K562 (cell line): ENCODE results near the gene RBM20. TPM values are rescaled to one million over a fixed set of nuclear protein-coding genes. Genes with fewer than 3 reads are reported as not detected.

Experiments used
- ATAC-seq: fragments of 200-7000 bp; cut with Tn5 transposase; 3 replicates; pipeline ENCODE4 v1.9.1; 2020; ENCODE audit warnings: moderate library complexity
- BruUV-seq: library from RNA; stranded (reverse); fragments of 400-500 nt; replicated peaks from 2 replicates; lab custom pipeline; 2021; lab: Mats Ljungman, UMichigan
- CTCF ChIA-PET: fragments of 300-600 bp; formaldehyde crosslinking; extraction: SDS; loops from one replicate; lab custom pipeline; 2021; ENCODE audit warnings: low intra/inter-chr PET ratio; lab: Yijun Ruan, JAX
- POLR2A ChIA-PET: fragments of 300-600, 350-650 bp; sonication (Branson Sonifier 250); formaldehyde crosslinking; extraction: SDS; loops from one replicate; lab custom pipeline; 2021; ENCODE audit warnings: antibody characterized with exemption, inconsistent platforms; lab: Yijun Ruan, JAX
- DNase-seq, 4 experiments: peaks; one replicate each; pipeline versions ENCODE4 v3.0.0 to v3.0.0-alpha.2; 2011 to 2018; ENCODE audit warnings: low spot score in 3 of 4, mixed read lengths in 3 of 4; ENCODE audit errors: extremely low read depth in 1 of 4
- FAIRE-seq: peaks from 2 replicates; lab custom pipeline; 2011; peaks lifted over from hg19 to GRCh38; lab: Jason Lieb, UNC
- H2AFZ ChIP-seq: 2 replicates; pipeline ENCODE4 v1.6.0; 2011; ENCODE audit warnings: low read depth, low read length, control low read depth, inconsistent platforms
- H3K27ac ChIP-seq: fragments of 200-600 bp; 3 replicates; pipeline ENCODE4 v1.8.0; 2011; ENCODE audit warnings: low read depth, mild to moderate bottlenecking, control low read depth, inconsistent platforms, low read length, moderate library complexity, mixed read lengths; ENCODE audit errors: extremely low read depth
- H3K27me3 ChIP-seq, 2 experiments: fragments of 300-600 bp in 1 of 2; 2 replicates in 1 of 2; 3 replicates in 1 of 2; pipeline versions ENCODE4 v1.6.0 to v1.8.0; 2011; ENCODE audit warnings: inconsistent platforms in 2 of 2, low read length in 2 of 2, mild to moderate bottlenecking in 1 of 2, mixed read lengths in 1 of 2, moderate library complexity in 1 of 2; ENCODE audit not compliant: control insufficient read depth in 2 of 2, insufficient read depth in 2 of 2
- H3K36me3 ChIP-seq: fragments of 300-600 bp; 3 replicates; pipeline ENCODE4 v1.8.0; 2011; ENCODE audit warnings: mild to moderate bottlenecking, low read length, inconsistent platforms; ENCODE audit not compliant: control insufficient read depth, insufficient read depth
- H3K4me1 ChIP-seq, 2 experiments: fragments of 200-600 bp in 1 of 2; replicated peaks in 1 of 2; 2 replicates in 1 of 2; 3 replicates in 1 of 2; pipeline versions ENCODE4 v1.5.1 to v1.8.0; 2011; ENCODE audit warnings: inconsistent platforms in 2 of 2, low read length in 2 of 2, mild to moderate bottlenecking in 1 of 2, mixed read lengths in 1 of 2, moderate library complexity in 1 of 2; ENCODE audit not compliant: control insufficient read depth in 2 of 2, insufficient read depth in 2 of 2
- H3K4me2 ChIP-seq: 2 replicates; pipeline ENCODE4 v1.6.1; 2011; ENCODE audit warnings: low read length, control low read depth, inconsistent platforms, mixed read lengths; ENCODE audit not compliant: insufficient read depth
- H3K4me3 ChIP-seq: fragments of 200-600 bp; sonication (generic), shearing (Covaris generic); 2 replicates; pipeline ENCODE4 v1.5.1; 2016; ENCODE audit warnings: control low read depth, inconsistent platforms
- H3K79me2 ChIP-seq: fragments of 200-600 bp; 3 replicates; pipeline ENCODE4 v1.8.0; 2011; ENCODE audit warnings: low read length, inconsistent platforms; ENCODE audit not compliant: control insufficient read depth, insufficient read depth
- H3K9ac ChIP-seq, 2 experiments: 2 replicates each; pipeline versions ENCODE4 v1.6.0 to v1.6.1; 2011; ENCODE audit warnings: low read depth in 2 of 2, low read length in 2 of 2, control low read depth in 1 of 2, inconsistent platforms in 1 of 2, mild to moderate bottlenecking in 1 of 2, mixed read lengths in 1 of 2; ENCODE audit not compliant: insufficient read depth in 1 of 2
- H3K9me1 ChIP-seq: one replicate; pipeline ENCODE4 v1.6.0; 2011; ENCODE audit warnings: inconsistent platforms, mild to moderate bottlenecking, low read length, moderate library complexity; ENCODE audit not compliant: control insufficient read depth, insufficient read depth
- H3K9me3 ChIP-seq: replicated peaks from 2 replicates; pipeline ENCODE4 v1.5.1; 2011; ENCODE audit warnings: low read depth, low read length, inconsistent platforms; ENCODE audit not compliant: control insufficient read depth, insufficient read depth
- H4K20me1 ChIP-seq: replicated peaks from 2 replicates; pipeline ENCODE4 v1.6.1; 2011; ENCODE audit warnings: low read length, inconsistent platforms, mixed read lengths; ENCODE audit not compliant: control insufficient read depth, insufficient read depth
- ADNP ChIP-seq: fragments of 200-800 bp; sonication (Bioruptor generic); IDR thresholded peaks from 2 replicates; pipeline ENCODE4 v1.6.1; 2016; ENCODE audit warnings: missing genetic modification characterization, missing compliant biosample characterization
- FOXJ2 ChIP-seq: fragments of 200-800 bp; sonication (Bioruptor generic); IDR thresholded peaks from 2 replicates; pipeline ENCODE4 v1.6.1; 2016; ENCODE audit warnings: missing genetic modification characterization, missing compliant biosample characterization
- RBM22 ChIP-seq: fragments of 200-400 bp; formaldehyde crosslinking; IDR thresholded peaks from 2 replicates; pipeline ENCODE4 v1.6.1; 2018; ENCODE audit warnings: low read length, low read depth; ENCODE audit not compliant: poor library complexity, severe bottlenecking
- RBM25 ChIP-seq: fragments of 200-400 bp; formaldehyde crosslinking; IDR thresholded peaks from 2 replicates; pipeline ENCODE4 v1.6.1; 2018; ENCODE audit warnings: low read length, low read depth, moderate library complexity; ENCODE audit not compliant: severe bottlenecking
- ZNF146 ChIP-seq: IDR thresholded peaks from one replicate; pipeline ENCODE4 v1.6.1; 2018; ENCODE audit warnings: missing compliant biosample characterization; ENCODE audit not compliant: unreplicated experiment
- WGBS: fragments of 100-300 bp; shearing (Covaris generic); methylation state at CpG from one replicate; pipeline ENCODE4 v1.1.6; 2016; ENCODE audit warnings: low coverage, mixed read lengths; ENCODE audit not compliant: insufficient coverage; ENCODE audit errors: missing lambda C conversion rate; 5-methylcytosine and 5-hydroxymethylcytosine counted together
- in situ Hi-C: fragments of 300-500 bp; cut with MboI; formaldehyde crosslinking; loops from 4 replicates; pipeline ENCODE4 v1.15.0; 2018; ENCODE audit warnings: inconsistent platforms, mixed read lengths
- intact Hi-C: fragments of 100-400 bp; cut with micrococcal nuclease; formaldehyde crosslinking; loops from 2 replicates; pipeline ENCODE4 v1.14.2; 2022
- polyA plus RNA-seq, 8 experiments: library from polyadenylated mRNA; depleted of rRNA in 4 of 8; stranded (reverse) in 5 of 8; unstranded in 3 of 8; fragments of >200 nt; fragmentation: Nextera tagmentation in 2 of 8; fragmentation: Illumina TruSeq in 1 of 8; extraction: Ambion mirVana in 2 of 8; extraction: Trizol in 1 of 8; gene quantifications; 2 replicates each; pipeline versions ENCODE4 v1.2.1 to v1.2.3, GENCODE V29; 2011 to 2014; ENCODE audit warnings: inconsistent platforms in 1 of 8, missing spikeins in 1 of 8
- total RNA-seq, 7 experiments: library from RNA; depleted of rRNA in 6 of 7; stranded (reverse); fragments of >200 nt in 6 of 7; fragmentation: Illumina TruSeq in 2 of 7; extraction: Trizol in 2 of 7; gene quantifications; 2 replicates each; pipeline versions ENCODE4 v1.2.1 to v1.2.3, GENCODE V29; 2011 to 2021; ENCODE audit warnings: low replicate concordance in 1 of 7
- TF ChIP-seq, protein P1 (sequence below): fragments of 250-450 bp; sonication (Bioruptor Pico); IDR thresholded peaks from 2 replicates; pipeline ENCODE4 v1.9.0; 2021; ENCODE audit warnings: mild to moderate bottlenecking
- TF ChIP-seq, protein P2 (sequence below): sonication (generic); IDR thresholded peaks from 2 replicates; pipeline ENCODE4 v1.6.1; 2016

Gene RBM20
- total and polyA plus RNA-seq, 9 of the 15 experiments (the other 6 are each of a cell fraction or from before 2014, with no cell fraction given), result 0.63 to 5.7 (median 3.2) TPM

DNA sequence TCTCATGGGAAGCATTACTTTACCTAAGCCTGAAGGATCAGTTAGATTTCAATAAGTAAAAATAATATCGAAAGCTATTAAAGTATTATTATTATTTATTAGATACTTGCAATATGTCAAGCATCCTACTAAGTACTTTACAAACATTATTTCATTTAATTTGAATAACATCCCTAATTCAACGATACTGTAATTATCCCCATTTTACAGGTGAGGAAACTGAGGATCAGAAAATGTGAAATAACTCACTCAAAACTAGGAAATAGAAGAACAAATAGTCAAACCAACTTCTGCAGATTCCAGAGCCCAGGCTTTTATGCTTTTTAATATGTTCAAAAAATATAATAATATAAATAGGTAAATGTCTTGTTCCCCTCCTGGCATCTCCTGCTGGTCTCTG is 217.3 kb downstream of the RBM20 start:
- no peaks in the 10 kb centered on the region for H4K20me1 ChIP-seq
- H3K4me1 ChIP-seq, result peaks cover 26 to 70% of the 10 kb centered on the region in 2 experiments
- H3K36me3 ChIP-seq, result no peaks in the 10 kb centered on the region
- DNase-seq (no peak), ATAC-seq (no peak), FAIRE-seq (no peak)
- ChIA-PET POLR2A (interaction anchor here (1.2 kb wide), 1 partner anchor 10 kb away, joined by 5 read pairs; the partner anchor contains the start of gene PDCD4), CTCF (no interaction called here)
- no peak overlapping the region for H3K4me3 ChIP-seq
- H3K9me1 ChIP-seq, result no peaks in the 10 kb centered on the region
- no TSS peak for BruUV-seq
- no peak overlapping the region; a peak in 1 of 4 replicates for H3K9ac ChIP-seq
- no peak overlapping the region for H3K4me2 ChIP-seq
- TF ChIP-seq, protein P1, sequence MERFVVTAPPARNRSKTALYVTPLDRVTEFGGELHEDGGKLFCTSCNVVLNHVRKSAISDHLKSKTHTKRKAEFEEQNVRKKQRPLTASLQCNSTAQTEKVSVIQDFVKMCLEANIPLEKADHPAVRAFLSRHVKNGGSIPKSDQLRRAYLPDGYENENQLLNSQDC (CRISPR knock-in tag), result no peak
- TF ChIP-seq ADNP (tag), result peak; percentile 52; the same call in 1 of the 2 replicates
- peak; percentile 67 for TF ChIP-seq RBM25
- in situ Hi-C loops, result no loop called here
- intact Hi-C loops, result no loop called here
- 85% methylated on average over 2 of the region's 2 CpGs for WGBS
- no peaks in the 10 kb centered on the region for H3K27me3 ChIP-seq
- no peak overlapping the region for H2AFZ ChIP-seq
- no peaks in the 10 kb centered on the region for H3K79me2 ChIP-seq
- H3K27ac ChIP-seq, result no peak overlapping the region
- H3K9me3 ChIP-seq, result no peaks in the 10 kb centered on the region

DNA sequence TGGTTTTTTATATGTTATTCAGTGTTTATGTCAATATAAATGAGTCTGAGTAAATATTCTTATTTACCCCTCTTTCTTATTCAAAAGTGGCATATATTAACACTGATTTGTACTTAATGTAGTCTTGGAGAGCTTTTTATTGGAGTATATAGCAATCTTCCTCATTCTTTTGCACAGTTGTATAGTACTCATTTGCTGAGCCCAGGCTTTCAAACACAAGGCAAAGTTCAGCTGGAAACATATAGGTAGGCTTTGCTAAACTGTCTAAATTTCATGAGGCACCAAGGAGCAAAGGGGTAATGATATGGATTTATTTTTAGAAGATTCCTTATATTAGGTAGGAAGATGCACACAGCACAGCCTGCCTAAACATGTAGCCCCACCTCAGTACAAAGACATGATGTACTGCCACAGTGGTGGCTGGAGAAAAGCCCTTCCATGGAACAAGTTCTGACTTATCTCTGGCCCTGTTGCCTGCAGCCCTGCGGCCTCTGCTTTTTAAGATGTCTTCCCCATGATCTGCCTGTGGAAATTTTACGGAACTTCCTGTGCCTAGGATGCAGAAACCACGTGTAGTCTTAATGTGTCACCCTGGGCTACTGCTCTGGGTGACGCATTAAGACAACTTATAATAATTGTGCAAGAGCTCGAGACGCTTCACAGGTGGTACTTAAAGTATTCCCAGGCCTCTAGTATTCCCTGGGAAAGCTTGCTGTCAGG is 218.0 kb downstream of the RBM20 start:
- POLR2A ChIA-PET, result interaction anchor here (1.2 kb wide), 2 partner anchors 9 kb away, joined by 3 to 5 read pairs; partner anchors contain the start of gene PDCD4

More for the DNA sequence above, 218.0 kb downstream of the RBM20 start:
- no peaks in the 10 kb centered on the region for H3K9me3 ChIP-seq
- no peaks in the 10 kb centered on the region for H4K20me1 ChIP-seq
- peaks cover 26 to 72% of the 10 kb centered on the region in 2 experiments for H3K4me1 ChIP-seq
- CTCF ChIA-PET, result no interaction called here
- WGBS, result 74% methylated on average over 6 of the region's 6 CpGs
- FAIRE-seq (no peak), ATAC-seq (no peak), DNase-seq (no peak)
- peak overlapping the region; percentile 64 for H2AFZ ChIP-seq
- no peak overlapping the region for H3K4me3 ChIP-seq
- H3K79me2 ChIP-seq, result no peaks in the 10 kb centered on the region
- H3K27ac ChIP-seq, result no peak overlapping the region
- in situ Hi-C loops, result no loop called here
- H3K4me2 ChIP-seq, result no peak overlapping the region
- no peaks in the 10 kb centered on the region for H3K9me1 ChIP-seq
- intact Hi-C loops, result no loop called here
- no TSS peak for BruUV-seq
- TF ChIP-seq ZNF146 (CRISPR knock-in tag) (peak; percentile 14), FOXJ2 (tag) (no peak), RBM22 (no peak)
- TF ChIP-seq, protein P2, sequence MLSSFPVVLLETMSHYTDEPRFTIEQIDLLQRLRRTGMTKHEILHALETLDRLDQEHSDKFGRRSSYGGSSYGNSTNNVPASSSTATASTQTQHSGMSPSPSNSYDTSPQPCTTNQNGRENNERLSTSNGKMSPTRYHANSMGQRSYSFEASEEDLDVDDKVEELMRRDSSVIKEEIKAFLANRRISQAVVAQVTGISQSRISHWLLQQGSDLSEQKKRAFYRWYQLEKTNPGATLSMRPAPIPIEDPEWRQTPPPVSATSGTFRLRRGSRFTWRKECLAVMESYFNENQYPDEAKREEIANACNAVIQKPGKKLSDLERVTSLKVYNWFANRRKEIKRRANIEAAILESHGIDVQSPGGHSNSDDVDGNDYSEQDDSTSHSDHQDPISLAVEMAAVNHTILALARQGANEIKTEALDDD, result no peak
- no peaks in the 10 kb centered on the region for H3K36me3 ChIP-seq
- no peaks in the 10 kb centered on the region for H3K27me3 ChIP-seq
- H3K9ac ChIP-seq, result no peak overlapping the region
